HepG2 (cell line): ENCODE results near the gene CPT1A. TPM values are rescaled to one million over a fixed set of nuclear protein-coding genes. Genes with fewer than 3 reads are reported as not detected.

ENCODE experiments used
- ATF2 ChIP-seq: sonication (generic); formaldehyde crosslinking; IDR thresholded peaks from 2 replicates; pipeline ENCODE4 v1.4.0; 2020; ENCODE audit warnings: missing genetic modification reagents
- ATF3 ChIP-seq: sonication (generic); formaldehyde crosslinking; IDR thresholded peaks from 2 replicates; pipeline ENCODE4 v1.4.0; 2020; ENCODE audit warnings: missing genetic modification reagents
- ATM ChIP-seq: fragments of 450-650 bp; IDR thresholded peaks from 2 replicates; pipeline ENCODE4 v1.7.1; 2017; ENCODE audit warnings: mild to moderate bottlenecking, borderline replicate concordance
- ATRX ChIP-seq: sonication (generic); formaldehyde crosslinking; IDR thresholded peaks from 2 replicates; pipeline ENCODE4 v1.4.0; 2020; ENCODE audit warnings: missing genetic modification reagents, borderline replicate concordance
- DNMT3B ChIP-seq: conservative IDR thresholded peaks from 2 replicates; pipeline ENCODE4 v1.6.1; 2016; ENCODE audit warnings: missing biosample characterization, control low read depth
- DR1 ChIP-seq: sonication (generic); formaldehyde crosslinking; IDR thresholded peaks from 2 replicates; pipeline ENCODE4 v1.8.0; 2021; ENCODE audit warnings: mild to moderate bottlenecking, missing genetic modification reagents, inconsistent platforms
- FOXP4 ChIP-seq: sonication (generic); formaldehyde crosslinking; IDR thresholded peaks from 2 replicates; pipeline ENCODE4 v1.4.0; 2020; ENCODE audit warnings: missing genetic modification reagents
- GTF3A ChIP-seq: sonication (generic); formaldehyde crosslinking; conservative IDR thresholded peaks from 2 replicates; pipeline ENCODE4 v1.4.0; 2020; ENCODE audit warnings: mild to moderate bottlenecking, missing genetic modification reagents
- HDAC2 ChIP-seq: sonication (generic); formaldehyde crosslinking; IDR thresholded peaks from 2 replicates; pipeline ENCODE4 v1.4.0; 2020; ENCODE audit warnings: missing genetic modification reagents
- PHF21A ChIP-seq: sonication (generic); formaldehyde crosslinking; IDR thresholded peaks from 2 replicates; pipeline ENCODE4 v1.5.0; 2020; ENCODE audit warnings: mild to moderate bottlenecking, missing genetic modification reagents
- PPARG ChIP-seq: conservative IDR thresholded peaks from 2 replicates; pipeline ENCODE4 v1.6.1; 2016; ENCODE audit warnings: missing biosample characterization, missing genetic modification reagents
- SIX1 ChIP-seq: sonication (generic); formaldehyde crosslinking; IDR thresholded peaks from 2 replicates; pipeline ENCODE4 v1.4.0; 2020; ENCODE audit warnings: missing genetic modification reagents, borderline replicate concordance
- SIX4 ChIP-seq: sonication (generic); formaldehyde crosslinking; IDR thresholded peaks from 2 replicates; pipeline ENCODE4 v1.4.0; 2020; ENCODE audit warnings: missing genetic modification reagents
- SMARCC2 ChIP-seq: fragments of 450-650 bp; IDR thresholded peaks from 2 replicates; pipeline ENCODE4 v1.6.1; 2017; ENCODE audit warnings: antibody characterized with exemption, mild to moderate bottlenecking
- SYNCRIP ChIP-seq: fragments of 200-400 bp; formaldehyde crosslinking; IDR thresholded peaks from 2 replicates; pipeline ENCODE4 v1.6.1; 2018; ENCODE audit warnings: mild to moderate bottlenecking, low read depth, low read length; ENCODE audit not compliant: insufficient read depth
- ZHX1 ChIP-seq: sonication (generic); formaldehyde crosslinking; IDR thresholded peaks from 2 replicates; pipeline ENCODE4 v1.8.1; 2022; ENCODE audit warnings: low read depth, mild to moderate bottlenecking, missing genetic modification reagents
- ZMAT3 ChIP-seq: sonication (generic); formaldehyde crosslinking; conservative IDR thresholded peaks from 2 replicates; pipeline ENCODE4 v1.7.0; 2021; ENCODE audit warnings: missing genetic modification reagents
- ZNF292 ChIP-seq: sonication (generic); formaldehyde crosslinking; IDR thresholded peaks from 2 replicates; pipeline ENCODE4 v1.8.1; 2022; ENCODE audit warnings: mild to moderate bottlenecking, low read depth, missing genetic modification reagents, borderline replicate concordance
- ZNF501 ChIP-seq: sonication (generic); formaldehyde crosslinking; IDR thresholded peaks from 2 replicates; pipeline ENCODE4 v1.5.1; 2020; ENCODE audit warnings: mild to moderate bottlenecking, moderate library complexity, missing genetic modification reagents
- ZNF619 ChIP-seq: sonication (generic); formaldehyde crosslinking; IDR thresholded peaks from 2 replicates; pipeline ENCODE4 v1.4.0; 2020; ENCODE audit warnings: mild to moderate bottlenecking, missing genetic modification reagents
- polyA plus RNA-seq, 8 experiments: library from polyadenylated mRNA; depleted of rRNA in 3 of 8; stranded (reverse) in 7 of 8; unstranded in 1 of 8; fragments of >200 nt; fragmentation: Illumina TruSeq in 4 of 8; extraction: Trizol in 4 of 8; gene quantifications; 2 replicates each; pipeline versions ENCODE4 v1.2.1 to v1.2.3, GENCODE V29; 2011 to 2016; ENCODE audit warnings: low read depth in 4 of 8, missing spikeins in 1 of 8, mixed read lengths in 1 of 8; ENCODE audit not compliant: insufficient read depth in 1 of 8
- total RNA-seq, 5 experiments: library from RNA; depleted of rRNA; stranded (reverse); fragments of >200 nt; fragmentation: Illumina TruSeq; extraction: Trizol; gene quantifications; 2 replicates each; pipeline ENCODE4 v1.2.3, GENCODE V29; 2016; ENCODE audit warnings: low read depth in 1 of 5
- TF ChIP-seq, protein P1 (sequence below): sonication (generic); formaldehyde crosslinking; IDR thresholded peaks from 2 replicates; pipeline ENCODE4 v1.5.0; 2020; ENCODE audit warnings: missing genetic modification reagents
- TF ChIP-seq, protein P2 (sequence below): sonication (generic); formaldehyde crosslinking; IDR thresholded peaks from 2 replicates; pipeline ENCODE4 v1.5.0; 2020; ENCODE audit warnings: missing genetic modification reagents, mild to moderate bottlenecking, borderline replicate concordance

CPT1A gene
- total and polyA plus RNA-seq, 2 of the 13 experiments (the other 11 are each of a cell fraction or from before 2014, with no cell fraction given): 7.0 to 7.1 TPM

GRCh38 chr11:68843703-68844312 lies 2.1 kb upstream of the CPT1A start (continued):
- TF ChIP-seq FOXP4 (CRISPR knock-in tag): peak; percentile 77
- peak; percentile 79 for TF ChIP-seq ZNF501
- no peak for TF ChIP-seq DNMT3B
- TF ChIP-seq HDAC2 (CRISPR knock-in tag): peak; percentile 76
- no peak for TF ChIP-seq ATRX (CRISPR knock-in tag)
- TF ChIP-seq ATF2 (CRISPR knock-in tag): peak; percentile 35; the same call in 1 of the 2 replicates
- TF ChIP-seq SMARCC2: no peak
- TF ChIP-seq ZMAT3 (CRISPR knock-in tag): no peak; the same call in 1 of the 2 replicates
- TF ChIP-seq PHF21A (CRISPR knock-in tag): peak; percentile 80
- peak; percentile 94 for TF ChIP-seq ZHX1 (CRISPR knock-in tag)
- TF ChIP-seq, protein P1, sequence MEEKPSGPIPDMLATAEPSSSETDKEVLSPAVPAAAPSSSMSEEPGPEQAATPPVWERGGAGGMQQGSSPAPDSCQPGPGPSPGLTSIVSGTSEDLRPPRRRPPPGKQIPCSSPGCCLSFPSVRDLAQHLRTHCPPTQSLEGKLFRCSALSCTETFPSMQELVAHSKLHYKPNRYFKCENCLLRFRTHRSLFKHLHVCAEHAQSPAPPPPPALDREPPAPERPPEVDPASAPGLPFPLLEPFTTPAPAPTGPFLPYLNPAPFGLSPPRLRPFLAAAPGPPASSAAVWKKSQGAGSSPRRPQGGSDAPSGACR: peak; percentile 58; the same call in 1 of the 2 replicates
- TF ChIP-seq, protein P2, sequence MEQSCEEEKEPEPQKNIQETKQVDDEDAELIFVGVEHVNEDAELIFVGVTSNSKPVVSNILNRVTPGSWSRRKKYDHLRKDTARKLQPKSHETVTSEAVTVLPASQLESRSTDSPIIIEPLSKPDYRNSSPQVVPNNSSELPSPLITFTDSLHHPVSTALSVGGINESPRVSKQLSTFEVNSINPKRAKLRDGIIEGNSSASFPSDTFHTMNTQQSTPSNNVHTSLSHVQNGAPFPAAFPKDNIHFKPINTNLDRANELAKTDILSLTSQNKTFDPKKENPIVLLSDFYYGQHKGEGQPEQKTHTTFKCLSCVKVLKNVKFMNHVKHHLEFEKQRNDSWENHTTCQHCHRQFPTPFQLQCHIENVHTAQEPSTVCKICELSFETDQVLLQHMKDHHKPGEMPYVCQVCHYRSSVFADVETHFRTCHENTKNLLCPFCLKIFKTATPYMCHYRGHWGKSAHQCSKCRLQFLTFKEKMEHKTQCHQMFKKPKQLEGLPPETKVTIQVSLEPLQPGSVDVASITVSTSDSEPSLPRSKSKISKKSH (CRISPR knock-in tag): peak; percentile 81; the same call in 1 of the 2 replicates
- TF ChIP-seq ZNF619 (CRISPR knock-in tag): peak; percentile 34; the same call in 1 of the 2 replicates
- no peak for TF ChIP-seq SIX4 (CRISPR knock-in tag)
- no peak for TF ChIP-seq ATM
- no peak for TF ChIP-seq SYNCRIP
- no peak for TF ChIP-seq GTF3A (CRISPR knock-in tag)
- peak; percentile 69 for TF ChIP-seq PPARG
- no peak for TF ChIP-seq SIX1 (CRISPR knock-in tag)
- peak; percentile 67 for TF ChIP-seq ATF3
- TF ChIP-seq ZNF292: no peak
- TF ChIP-seq DR1 (CRISPR knock-in tag): no peak
